ENCODE measurements around the gene TMPRSS15.
"Not testable (repeated sequence)": the region's sequence is repeated elsewhere in the genome, so short reads cannot be mapped to it uniquely, and the experiment has no call there.

The TMPRSS15 gene

DNA sequence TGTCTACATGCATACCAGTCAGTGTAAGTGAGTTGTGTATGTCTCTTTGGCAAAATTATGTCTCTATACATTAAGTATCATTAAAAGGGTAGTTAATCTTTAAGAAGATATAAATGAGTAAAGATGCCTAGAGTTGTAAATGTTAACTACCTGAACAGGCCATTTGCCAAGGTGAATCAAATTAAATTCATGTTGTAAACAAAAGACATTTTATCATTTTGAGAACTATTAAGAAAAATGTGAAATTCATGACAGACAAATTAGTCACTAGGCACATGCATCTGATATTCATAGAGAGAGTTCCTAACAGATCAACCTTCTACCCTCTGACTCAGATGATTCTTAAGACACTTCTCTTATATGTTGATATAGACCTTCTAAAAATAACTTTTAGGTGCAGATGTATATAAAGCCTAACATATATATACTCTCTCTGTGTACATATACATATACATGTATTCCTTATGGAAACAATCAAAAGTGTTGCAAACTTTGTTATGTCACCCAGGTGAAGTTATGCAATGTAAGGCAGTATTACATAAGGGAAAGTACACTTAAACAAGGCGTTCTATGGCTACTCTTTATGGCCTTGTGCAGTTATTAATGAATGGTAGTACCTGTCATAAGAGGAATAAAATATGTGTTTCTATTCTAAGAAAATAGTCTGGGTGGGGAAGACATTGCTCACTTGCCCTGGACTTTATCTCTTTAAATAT is at the start of gene TMPRSS15:
TSS of gene TMPRSS15 (minus strand) at position 51 of the 716 bp plus-strand sequence. CDS start 163 bp downstream, outside the sequence.
- no peak for DNase-seq (ENCODE audit: low read depth in 2 of 2)

DNA sequence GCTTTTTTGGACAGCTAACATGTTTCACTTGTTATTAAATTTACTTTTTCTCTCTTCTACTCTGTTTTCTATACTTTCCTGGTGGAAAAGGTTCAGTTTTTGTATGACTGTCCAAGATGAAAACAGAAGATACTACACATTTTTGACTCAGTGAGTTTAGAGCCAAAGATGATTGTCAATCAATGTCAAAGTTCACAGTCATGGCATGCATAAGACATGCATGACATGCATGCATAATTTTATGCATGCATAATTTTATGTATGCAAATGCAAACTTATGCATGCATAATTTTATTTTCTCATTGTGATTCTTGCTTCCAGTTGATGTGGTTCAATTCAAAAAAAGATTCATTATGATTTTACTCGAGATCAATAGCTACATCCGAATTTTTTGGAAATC is 48.1 kb upstream of the TMPRSS15 start:
- DNase-seq (ENCODE audit: low read depth in 2 of 2), result no peak

DNA sequence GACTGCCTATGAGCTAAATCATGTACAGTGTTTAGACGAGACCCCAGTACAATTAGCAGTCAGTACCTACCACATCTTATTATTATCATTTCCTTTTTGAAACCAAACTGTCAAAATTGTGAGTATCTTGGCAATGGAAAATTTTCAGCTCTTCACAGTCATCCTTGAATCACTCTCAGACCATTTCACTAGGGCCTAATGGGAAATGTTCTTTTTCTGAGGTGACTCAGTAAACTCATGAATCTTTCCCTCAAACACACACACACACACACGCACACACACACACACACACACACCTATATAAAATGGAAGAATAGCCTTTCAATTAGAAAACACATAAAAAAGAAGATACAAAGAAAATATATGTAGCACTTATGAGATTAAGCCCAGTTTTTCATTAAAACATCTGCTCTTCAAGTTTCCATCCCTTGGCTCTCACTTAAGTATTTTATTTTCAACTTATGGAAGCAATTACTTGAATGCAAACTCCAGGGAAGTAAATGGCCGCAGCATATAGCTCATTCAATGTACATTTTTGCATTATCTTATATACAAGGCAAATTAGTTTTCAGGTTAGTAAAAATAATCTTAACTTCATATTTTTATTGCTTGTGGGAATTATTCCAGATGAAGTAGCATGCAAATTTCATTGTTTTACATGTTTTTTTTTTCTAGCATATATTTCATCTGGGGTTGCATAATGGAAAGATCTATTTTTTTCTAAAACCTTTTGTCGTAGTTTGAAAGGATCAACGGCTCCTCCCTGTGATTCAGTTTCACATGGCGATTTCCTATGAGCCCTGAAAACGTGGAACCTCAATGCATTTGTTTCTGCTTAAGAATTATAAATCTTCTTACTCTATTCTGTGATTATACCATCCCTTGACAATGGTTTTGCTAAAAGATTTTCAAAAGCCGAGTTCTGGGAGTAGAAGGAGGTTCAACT is 46.3 kb upstream of the TMPRSS15 start:
- DNase-seq (ENCODE audit: low read depth in 2 of 2), result no peak

DNA sequence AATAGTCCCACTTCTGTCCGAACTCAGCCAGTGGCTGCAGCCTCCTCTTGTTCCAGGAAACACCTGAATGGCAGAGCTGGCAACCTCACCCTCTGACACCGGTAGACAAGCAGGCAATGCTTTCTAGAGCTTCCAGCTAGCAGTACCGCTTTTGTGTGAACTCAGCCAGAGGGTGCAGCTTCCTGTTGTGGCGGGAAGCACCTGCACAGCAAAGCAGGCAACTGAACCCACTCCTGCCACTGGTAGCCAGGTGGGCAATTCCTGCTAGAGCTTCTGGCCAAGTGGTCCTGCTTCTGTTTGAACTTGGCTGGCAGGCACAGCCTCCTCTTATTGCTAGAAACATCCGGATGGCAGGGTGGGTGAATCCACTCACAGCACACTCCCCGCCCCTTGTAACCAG is 40.1 kb upstream of the TMPRSS15 start:
- DNase-seq (ENCODE audit: low read depth in 2 of 2), result no peak

DNA sequence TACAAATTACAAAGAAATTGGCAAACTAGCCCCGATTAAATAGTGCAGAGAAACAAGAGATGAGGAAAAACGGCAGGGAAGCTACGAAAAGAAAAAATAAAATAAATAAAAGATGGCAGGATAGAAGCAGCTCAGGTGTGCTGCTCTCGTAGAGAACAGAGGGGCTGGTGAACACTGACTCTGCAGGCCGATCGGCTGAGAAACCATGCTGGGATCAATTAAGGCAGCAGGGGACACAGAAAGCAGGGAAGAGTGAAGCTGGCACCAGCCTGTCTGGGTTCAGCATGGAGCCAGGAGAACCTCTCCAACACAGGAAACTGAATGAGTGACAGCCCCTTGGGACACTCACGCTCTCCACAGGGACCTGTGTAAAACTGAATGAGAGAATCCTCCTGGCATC is 39.5 kb upstream of the TMPRSS15 start:
- no peak for DNase-seq (ENCODE audit: low read depth in 2 of 2)

DNA sequence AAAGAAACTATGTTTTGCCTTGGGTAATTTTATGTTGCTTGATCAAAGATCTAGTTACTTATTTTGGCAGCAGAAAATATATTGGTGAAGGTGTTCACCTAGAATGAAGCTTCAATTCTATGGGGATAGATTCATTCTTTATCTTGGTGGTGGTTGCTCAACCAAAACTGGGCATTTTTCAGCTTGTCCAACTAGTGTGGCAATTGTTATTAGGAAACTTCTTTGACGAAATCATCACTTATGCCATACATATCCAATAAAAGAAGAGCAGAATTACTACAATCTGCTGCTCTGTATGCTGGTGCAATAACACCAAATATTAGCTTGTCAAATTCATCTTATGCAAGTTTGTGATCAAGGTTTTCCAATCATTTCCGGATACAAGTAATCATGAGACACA is 26.8 kb upstream of the TMPRSS15 start:
- DNase-seq (ENCODE audit: low read depth in 2 of 2), result no peak

DNA sequence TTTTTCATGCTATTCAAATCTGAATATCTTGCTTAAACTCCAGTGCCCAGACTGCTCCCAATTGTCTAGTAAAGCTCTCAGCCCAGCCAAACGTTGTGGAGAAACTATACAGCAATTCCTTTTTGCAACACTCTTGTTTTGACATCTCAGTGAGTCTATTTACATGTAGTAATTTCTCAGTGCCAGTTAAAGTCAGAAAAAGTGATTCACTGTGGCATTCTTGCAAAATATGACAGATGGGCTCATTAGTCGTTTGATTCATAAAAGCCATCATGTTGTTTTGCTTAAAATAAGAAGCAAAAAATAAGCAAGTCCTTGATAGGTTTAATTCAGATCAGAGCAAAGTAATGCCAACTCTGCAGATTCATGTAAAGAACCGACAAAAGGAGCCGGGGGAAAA is 20.7 kb upstream of the TMPRSS15 start:
- DNase-seq (ENCODE audit: low read depth in 2 of 2), result no peak

DNA sequence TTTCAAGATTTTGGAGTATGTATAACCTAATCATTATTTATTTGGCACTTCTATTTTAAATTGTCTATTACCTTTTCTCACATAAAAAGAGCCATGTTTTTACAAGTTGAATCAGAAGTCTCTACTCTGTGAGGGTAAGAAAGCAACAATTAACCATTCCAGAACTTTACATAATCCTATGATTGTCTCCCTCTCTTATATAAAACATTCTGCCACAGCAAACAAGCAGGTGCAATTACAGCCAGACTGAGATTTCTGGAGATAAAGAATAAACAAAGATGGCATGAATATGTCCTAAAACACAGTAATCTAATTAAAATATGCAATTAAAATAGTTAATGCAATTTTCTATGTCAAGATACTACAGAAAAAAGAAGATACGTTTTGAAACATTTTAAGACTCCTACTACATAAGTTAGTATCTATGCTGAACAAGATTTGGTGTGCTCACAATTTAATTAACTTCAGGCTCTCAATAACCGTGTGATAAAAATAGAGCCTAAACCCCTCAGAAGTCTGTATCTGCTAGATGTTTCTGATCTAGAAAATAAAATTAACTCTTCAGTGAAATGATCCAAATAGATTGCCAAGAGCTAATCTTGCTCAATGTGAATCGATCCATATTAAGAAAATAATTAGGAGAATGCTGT is 13.7 kb upstream of the TMPRSS15 start:
- DNase-seq (ENCODE audit: low read depth in 2 of 2), result no peak

DNA sequence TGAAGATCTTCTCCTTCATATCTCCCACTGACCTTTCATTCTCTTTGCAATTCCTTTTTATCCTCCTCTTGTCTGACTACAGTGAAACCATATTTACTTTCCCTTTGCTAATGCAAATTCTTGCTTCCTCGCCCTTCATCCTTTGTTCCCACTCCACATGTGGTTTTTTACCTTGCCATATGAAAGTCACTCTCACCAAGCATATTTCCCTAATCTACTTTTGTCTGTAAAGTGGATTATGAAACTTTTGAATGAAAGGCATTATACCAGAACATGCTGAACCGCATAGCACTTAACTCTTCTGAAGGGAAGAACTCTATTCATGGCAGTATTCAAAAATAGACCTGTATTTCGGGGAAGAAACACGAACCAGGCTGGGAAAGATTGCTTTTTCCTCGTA is 8.0 kb upstream of the TMPRSS15 start:
- no peak for DNase-seq (ENCODE audit: low read depth in 2 of 2)

DNA sequence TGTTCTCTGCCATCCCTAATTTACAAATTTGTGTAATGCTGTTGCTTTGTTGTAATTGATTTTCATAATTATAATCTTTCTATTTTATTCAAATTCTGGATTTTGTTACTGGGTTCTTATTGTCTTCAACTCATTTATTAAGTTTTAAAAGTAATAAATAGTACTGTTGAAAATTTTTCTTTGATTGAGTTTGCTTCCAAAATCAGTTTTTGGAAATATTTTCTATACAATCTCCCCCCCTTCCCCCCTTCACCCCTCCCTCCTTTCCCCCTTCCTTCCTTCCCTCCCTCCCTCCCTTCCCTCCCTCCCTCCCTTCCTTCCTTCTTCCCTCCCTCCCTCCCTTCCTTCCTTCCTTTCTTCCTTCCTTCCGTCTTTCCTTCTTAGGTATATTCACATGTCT is 6.0 kb upstream of the TMPRSS15 start:
- no peak for DNase-seq (ENCODE audit: low read depth in 2 of 2)

DNA sequence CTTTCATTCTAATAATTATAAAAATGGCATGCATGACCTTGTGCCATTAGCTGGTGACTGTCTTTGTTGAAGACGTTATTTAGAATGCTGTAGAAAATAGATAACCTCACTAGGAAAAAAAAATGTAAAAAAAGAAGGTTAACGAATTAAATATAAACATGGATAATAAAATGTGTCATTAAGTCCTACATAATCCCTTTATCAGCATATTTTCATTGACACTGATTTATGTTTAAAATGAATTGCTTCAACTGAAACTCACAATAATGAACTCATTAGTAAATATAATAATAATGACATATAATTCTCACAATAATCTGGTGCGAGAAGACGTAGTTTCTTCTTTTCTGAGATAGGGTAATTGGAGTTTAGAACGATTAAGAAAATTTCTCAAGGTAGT is 4.7 kb downstream of the TMPRSS15 start:
- DNase-seq (ENCODE audit: low read depth in 2 of 2), result no peak

DNA sequence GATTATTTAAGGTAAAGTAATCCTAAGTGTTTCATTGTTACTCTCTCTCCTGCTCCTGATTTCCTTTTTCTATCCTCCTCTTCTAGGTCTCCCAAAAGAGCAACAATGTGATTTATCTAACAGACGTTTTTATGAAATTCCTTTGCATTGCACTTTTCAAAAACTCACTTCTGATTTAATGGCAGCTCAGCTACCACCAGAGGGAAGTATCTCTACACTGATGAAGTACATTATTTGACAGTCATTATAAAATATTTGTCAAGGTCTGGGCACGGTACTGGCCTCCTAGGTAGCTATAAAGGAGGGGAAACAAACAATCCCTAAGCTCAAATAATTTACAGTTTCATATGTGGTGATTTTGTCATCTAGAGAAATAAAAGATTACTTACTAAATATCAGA is 15.6 kb downstream of the TMPRSS15 start:
- DNase-seq (ENCODE audit: low read depth in 2 of 2), result no peak

DNA sequence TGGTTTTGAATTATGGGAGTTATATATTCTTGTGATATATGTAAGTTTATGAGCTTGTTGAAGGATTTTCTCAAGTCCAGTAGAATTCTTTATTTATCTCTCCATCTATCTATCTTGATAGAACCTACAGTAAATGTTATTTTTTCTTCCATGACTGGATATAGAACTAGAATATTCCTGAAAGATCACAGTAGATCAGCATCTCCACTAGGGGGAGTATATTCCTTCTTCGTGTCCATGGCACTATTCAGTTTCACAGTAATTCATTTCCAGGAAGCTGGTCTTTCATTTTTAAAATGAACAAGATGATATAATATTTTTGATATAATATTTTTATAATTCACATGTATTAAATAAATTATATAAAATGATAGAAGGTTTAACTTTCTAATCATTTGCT is 18.8 kb downstream of the TMPRSS15 start:
- no peak for DNase-seq (ENCODE audit: low read depth in 2 of 2)

DNA sequence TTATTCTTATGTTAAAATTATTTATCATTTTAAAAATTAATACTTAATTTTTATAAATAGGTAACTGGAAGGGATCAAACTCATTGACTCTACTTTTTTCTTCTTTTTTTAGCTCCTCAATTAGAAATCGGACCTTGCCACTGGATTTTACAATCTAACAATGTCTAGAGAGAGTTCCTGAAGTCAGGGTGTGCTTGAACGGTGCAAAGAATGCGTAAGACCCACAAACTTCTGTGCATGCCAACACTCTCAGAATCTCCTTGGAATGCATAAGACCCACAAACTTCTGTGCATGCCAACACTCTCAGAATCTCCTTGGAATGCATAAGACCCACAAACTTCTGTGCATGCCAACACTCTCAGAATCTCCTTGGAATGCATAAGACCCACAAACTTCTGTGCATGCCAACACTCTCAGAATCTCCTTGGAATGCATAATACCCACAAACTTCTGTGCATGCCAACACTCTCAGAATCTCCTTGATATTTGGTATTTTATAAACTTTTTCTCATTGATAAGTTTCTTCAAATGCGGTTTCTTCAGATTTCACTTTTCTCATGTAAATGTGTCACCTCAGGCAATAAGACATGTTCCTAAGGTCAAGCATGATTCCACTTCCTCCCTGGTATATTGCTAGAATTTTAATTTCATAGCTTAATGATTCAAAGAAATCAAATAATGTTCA is 20.5 kb downstream of the TMPRSS15 start:
- DNase-seq (ENCODE audit: low read depth in 2 of 2), result not testable (repeated sequence)

DNA sequence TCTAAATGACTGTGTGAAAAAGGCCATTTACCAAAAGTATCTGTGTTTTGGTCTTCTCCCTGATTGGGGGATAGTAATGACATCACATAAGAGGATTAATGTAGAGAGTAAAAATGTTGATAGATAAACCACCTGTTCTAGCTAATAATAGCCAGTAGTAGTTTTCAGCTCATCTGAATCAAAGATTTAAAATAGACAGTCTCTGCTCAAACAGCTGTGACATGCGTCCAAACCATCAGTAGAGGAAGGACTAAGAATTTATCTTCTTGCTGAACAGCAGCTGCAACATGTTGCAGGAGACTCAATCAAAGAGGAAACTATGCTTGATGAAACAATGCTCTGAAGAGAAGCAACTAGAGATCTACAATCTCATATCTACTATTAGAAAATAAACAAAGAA is 21.4 kb downstream of the TMPRSS15 start:
- DNase-seq (ENCODE audit: low read depth in 2 of 2), result no peak

DNA sequence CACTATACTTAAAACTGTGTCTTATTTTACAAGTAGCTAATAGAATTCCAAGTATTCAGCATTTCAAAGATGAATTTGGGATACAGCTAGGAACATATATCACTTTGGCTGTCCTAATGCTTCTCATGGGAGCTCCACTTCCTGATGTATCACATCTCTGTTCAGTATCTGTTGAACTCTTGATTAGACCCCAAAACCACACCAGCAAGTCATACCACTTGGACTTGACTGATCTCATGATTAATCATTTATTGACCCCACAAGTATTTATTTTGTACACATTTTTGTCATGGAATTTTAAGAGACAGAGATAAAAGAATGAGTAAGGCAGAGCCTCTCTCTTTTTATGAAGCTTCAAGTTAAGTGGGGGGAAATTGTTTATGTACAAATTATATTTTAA is 30.0 kb downstream of the TMPRSS15 start:
- no peak for DNase-seq (ENCODE audit: low read depth in 2 of 2)

DNA sequence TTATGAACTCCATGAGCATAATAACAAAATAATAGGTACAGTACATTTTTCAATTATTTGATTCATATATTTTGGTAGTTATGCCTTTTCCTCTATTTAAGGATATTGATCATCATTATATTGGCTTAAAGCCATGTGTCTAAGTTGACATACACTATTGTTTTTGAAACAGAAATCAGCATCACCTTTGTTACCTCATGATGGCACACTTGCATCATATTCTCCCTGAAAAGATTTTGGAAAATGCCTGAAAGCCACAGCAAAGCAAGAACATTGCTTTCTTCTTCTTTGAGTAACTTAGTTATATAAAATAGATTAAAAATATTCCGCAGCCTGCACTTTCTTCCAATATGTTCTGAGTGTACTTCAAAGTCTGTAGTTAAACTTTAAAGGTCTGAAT is 33.3 kb downstream of the TMPRSS15 start:
- DNase-seq (ENCODE audit: low read depth in 2 of 2), result no peak

DNA sequence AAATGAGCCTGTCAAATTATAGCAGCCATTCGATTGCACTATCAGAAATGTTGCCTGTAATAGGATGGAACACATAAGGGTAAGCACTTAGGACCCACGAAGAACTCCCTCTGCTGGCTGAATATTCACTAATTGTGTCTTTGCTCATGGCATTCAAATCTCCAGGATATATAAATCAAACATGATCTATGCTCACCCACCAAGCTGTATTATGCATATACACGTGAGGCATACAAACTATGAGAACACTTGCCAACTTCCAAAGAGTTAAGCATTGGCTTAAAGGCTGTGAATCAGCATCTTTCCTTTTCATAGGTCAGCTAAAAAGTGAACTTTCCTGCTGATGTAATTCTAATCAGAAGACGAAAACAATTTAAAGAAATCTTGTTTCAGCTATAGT is 34.5 kb downstream of the TMPRSS15 start:
- no peak for DNase-seq (ENCODE audit: low read depth in 2 of 2)

DNA sequence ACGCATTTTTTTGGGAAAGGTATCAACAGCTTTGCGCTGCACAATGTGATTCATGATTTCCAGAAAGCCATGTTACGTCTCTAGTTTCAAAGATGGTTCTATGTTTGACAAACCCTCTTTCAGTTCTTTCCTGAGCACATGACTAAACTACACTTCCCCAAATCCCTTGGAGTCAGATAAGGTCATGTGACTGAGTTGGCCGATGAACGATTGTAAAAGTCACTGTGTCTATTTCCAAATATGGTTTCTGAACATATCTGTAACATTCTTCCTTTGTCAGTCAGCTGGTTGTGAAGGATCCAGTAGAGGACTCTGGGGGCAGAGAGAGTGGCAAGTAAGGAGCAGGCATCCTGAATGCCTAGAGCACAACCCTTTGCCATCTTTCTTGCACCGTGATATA is 35.4 kb downstream of the TMPRSS15 start:
- DNase-seq (ENCODE audit: low read depth in 2 of 2), result no peak

DNA sequence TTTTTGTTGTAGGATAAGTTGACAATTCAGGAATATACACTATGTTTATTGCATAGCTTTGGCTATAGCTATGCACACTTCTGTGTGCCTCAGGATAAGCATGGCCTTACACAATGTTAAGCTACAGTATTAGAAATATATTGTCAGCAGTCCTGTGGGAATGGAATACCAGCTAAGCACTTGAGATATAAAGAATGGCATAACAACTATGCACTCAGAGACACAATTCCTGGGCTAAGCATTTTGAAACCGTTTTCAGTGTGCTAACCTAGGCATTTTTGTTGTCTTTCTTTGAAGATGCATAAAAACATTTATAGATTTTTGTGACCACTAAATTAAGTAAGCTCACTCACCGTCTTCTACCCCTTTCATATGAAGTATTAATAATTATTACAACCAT is 46.8 kb downstream of the TMPRSS15 start:
- no peak for DNase-seq (ENCODE audit: low read depth in 2 of 2)

DNA sequence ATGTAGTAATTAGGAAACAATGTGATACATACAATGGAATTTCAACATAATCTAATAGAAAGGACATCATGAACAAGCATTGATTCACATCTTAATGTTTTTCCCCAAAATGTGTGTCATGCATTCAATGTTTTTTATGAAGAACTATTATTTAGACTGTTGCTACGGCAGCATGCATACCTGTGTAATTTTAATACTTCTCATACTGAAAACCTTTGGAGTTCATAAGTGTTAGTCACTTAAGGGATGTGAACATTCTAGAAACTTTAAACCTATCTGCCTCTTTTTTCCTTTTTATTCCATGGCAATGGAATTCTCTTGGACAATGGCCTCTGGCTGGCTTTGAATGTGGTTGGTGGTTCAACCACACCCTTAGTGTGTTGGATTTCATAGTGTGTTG is 48.6 kb downstream of the TMPRSS15 start:
- no peak for DNase-seq (ENCODE audit: low read depth in 2 of 2)

DNA sequence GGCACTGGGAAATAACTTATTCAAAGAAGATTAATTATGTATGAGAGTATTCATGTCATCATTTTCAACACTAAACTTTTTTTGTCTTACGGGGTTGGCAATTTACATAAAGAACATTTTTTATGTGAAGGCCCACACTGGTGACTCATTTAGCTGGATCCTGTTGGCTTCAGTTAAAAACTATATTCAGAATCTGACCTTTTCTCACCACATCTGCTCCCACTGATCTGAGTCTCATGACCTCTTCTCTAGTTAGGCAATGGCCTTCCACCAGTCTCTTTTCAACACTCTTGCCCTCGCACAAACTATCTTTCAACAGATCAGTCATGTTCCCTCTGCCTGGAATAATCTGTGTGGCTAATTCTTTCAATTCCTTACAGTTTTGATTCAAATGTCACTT is 53.4 kb downstream of the TMPRSS15 start:
- DNase-seq (ENCODE audit: low read depth in 2 of 2), result no peak

Data from stimulated activated CD4-positive, alpha-beta T cell treated with anti-CD3 and anti-CD28 coated beads, Interleukin-1b, Interleukin-23, amount 100 ng/mL, for 4 hours (primary cell).